ENCODE results near the gene TM4SF5. TPM values are rescaled to one million over a fixed set of nuclear protein-coding genes. Genes with fewer than 3 reads are reported as not detected.
A peak's percentile ranks its signal among the peaks of the same experiment; 100 is the strongest.

TM4SF5 gene
- total RNA-seq, 1 donor from 2014 or later, result 0.57 TPM

DNA sequence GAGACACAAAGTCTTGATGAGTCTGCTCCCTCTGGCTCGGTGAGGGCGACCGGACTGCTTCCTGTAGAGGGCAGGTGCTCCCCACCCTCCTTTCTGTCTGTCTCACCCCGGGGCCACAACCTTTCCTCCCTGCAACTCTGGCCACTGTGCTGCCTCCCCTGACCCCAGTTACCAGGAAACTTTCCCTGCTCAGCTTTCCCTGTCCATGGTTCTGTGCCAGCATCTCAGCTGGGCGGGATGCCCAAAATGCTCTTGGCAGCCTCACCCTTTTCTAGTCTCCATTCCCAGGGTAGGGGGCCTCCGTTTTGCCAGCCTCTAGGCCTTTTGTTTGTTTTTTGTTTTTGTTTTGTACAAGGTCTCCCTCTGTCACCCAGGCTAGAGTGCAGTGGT, 36.7 kb downstream of the TM4SF5 start:
- Mint-ChIP-seq H3K4me1 (ENCODE audit: low read depth) (peaks cover 11% of the 10 kb centered on the region), H3K27ac (peak overlapping the region; percentile 33), H3K4me3 (ENCODE audit: low read depth) (peak overlapping the region; percentile 85), H3K27me3 (no peaks in the 10 kb centered on the region), H3K36me3 (ENCODE audit: insufficient read depth) (peaks cover 6% of the 10 kb centered on the region), H3K9me3 (ENCODE audit: low read depth) (no peaks in the 10 kb centered on the region)
- DNase-seq (ENCODE audit: low spot score, unreplicated experiment), result no peak
- TF ChIP-seq CTCF (IDR thresholded peaks at IDR 0.05; ENCODE audit: unreplicated experiment), result no peak

- Mint-ChIP-seq H3K9me3 (ENCODE audit: low read depth) (no peaks in the 10 kb centered on the region), H3K4me3 (ENCODE audit: low read depth) (no peak overlapping the region), H3K4me1 (ENCODE audit: low read depth) (peaks cover 11% of the 10 kb centered on the region), H3K36me3 (ENCODE audit: insufficient read depth) (peaks cover 9% of the 10 kb centered on the region), H3K27me3 (no peaks in the 10 kb centered on the region), H3K27ac (no peak overlapping the region)
- TF ChIP-seq CTCF (IDR thresholded peaks at IDR 0.05; ENCODE audit: unreplicated experiment), result no peak
- no peak for DNase-seq (ENCODE audit: low spot score, unreplicated experiment)
These were observed 39.1 kb downstream of the TM4SF5 start for GRCh38 chr17:4810696-4811290.

DNA sequence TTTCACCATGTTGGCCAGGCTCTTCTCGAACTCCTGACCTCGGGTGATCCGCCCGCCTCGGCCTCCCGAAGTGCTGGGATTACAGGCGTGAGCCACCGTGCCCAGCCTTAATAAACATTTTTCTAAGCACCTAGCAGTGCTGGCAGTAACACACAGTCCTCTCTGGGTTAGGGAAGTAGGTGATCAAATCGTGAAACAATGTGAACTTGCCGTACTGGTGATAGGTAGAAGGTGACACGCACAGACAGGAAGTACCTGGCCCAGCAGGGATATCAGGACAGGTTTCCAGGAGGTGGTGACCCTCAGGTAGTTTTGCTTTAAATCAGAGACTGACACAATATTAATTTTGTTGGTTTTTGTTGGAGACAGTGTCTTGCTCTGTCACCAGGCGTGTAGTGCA, 39.8 kb downstream of the TM4SF5 start:
- H3K9me3 Mint-ChIP-seq (ENCODE audit: low read depth), result no peaks in the 10 kb centered on the region
- H3K4me3 Mint-ChIP-seq (ENCODE audit: low read depth), result no peak overlapping the region
- no peak for DNase-seq (ENCODE audit: low spot score, unreplicated experiment)
- H3K36me3 Mint-ChIP-seq (ENCODE audit: insufficient read depth), result peaks cover 12% of the 10 kb centered on the region
- H3K27ac Mint-ChIP-seq, result no peak overlapping the region
- no peak for TF ChIP-seq CTCF (IDR thresholded peaks at IDR 0.05; ENCODE audit: unreplicated experiment)
- peaks cover 6% of the 10 kb centered on the region for H3K4me1 Mint-ChIP-seq (ENCODE audit: low read depth)
- H3K27me3 Mint-ChIP-seq, result no peaks in the 10 kb centered on the region

DNA sequence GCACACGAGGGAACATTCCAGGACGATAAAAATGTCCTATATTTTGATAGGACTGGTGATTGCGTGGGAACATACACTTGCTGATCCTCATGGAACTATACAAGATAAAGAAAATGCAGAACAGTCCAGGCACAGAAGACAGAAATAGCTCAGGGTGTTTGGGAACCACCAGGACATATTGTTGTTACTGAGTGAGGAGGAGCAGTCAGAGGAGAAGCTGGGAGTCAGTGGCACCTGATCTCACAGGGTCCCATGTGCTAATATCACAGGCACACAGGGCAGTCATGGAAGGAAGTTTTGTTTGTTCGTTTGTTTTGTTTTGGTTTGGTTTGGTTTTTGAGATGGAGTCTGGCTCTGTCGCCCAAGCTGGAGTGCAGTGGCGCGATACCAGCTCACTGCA, 41.0 kb downstream of the TM4SF5 start:
- TF ChIP-seq CTCF (IDR thresholded peaks at IDR 0.05; ENCODE audit: unreplicated experiment), result no peak
- Mint-ChIP-seq H3K27ac (peak overlapping the region; percentile 63), H3K4me1 (ENCODE audit: low read depth) (peaks cover 3% of the 10 kb centered on the region), H3K4me3 (ENCODE audit: low read depth) (no peak overlapping the region), H3K27me3 (no peaks in the 10 kb centered on the region), H3K9me3 (ENCODE audit: low read depth) (no peaks in the 10 kb centered on the region), H3K36me3 (ENCODE audit: insufficient read depth) (peaks cover 13% of the 10 kb centered on the region)
- DNase-seq (ENCODE audit: low spot score, unreplicated experiment), result no peak

GRCh38 chr17:4815043-4815675, 43.5 kb downstream of the TM4SF5 start:
- Mint-ChIP-seq H3K36me3 (ENCODE audit: insufficient read depth) (peaks cover 15% of the 10 kb centered on the region), H3K27me3 (no peaks in the 10 kb centered on the region), H3K4me1 (ENCODE audit: low read depth) (no peaks in the 10 kb centered on the region), H3K27ac (no peak overlapping the region), H3K9me3 (ENCODE audit: low read depth) (no peaks in the 10 kb centered on the region), H3K4me3 (ENCODE audit: low read depth) (no peak overlapping the region)
- no peak for DNase-seq (ENCODE audit: low spot score, unreplicated experiment)
- TF ChIP-seq CTCF (IDR thresholded peaks at IDR 0.05; ENCODE audit: unreplicated experiment), result peak; percentile 30

All from progenitor cell of endocrine pancreas (in vitro differentiated cells).